GM21786 (cell line): ENCODE measurements around the gene KY.

Source experiments
- ATAC-seq: cut with Tn5 transposase; IDR thresholded peaks from one replicate; pipeline ENCODE4 v1.9.1; 2021; ENCODE audit not compliant: unreplicated experiment

The KY gene

GRCh38 chr3:134620476-134621115 lies 30.2 kb downstream of the KY start:
- ATAC-seq = no peak

- ATAC-seq = no peak
These were observed 30.9 kb downstream of the KY start for GRCh38 chr3:134619884-134620445.

DNA sequence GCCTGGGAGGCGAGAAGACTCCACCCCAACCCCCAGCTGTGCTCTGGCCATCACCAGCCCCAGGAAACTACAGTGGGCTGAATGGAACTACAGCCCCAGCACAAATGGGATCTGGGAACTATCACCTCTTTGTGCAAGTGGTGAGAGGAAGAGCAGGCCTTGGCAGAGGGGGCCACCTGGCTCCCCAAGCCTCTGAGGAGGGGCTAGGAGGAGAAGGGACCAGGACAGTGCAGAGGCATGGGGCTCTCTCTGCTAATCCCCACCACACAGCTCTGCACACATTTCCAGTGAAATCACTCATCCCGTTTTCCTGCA lies 31.6 kb downstream of the KY start:
- no peak for ATAC-seq

DNA sequence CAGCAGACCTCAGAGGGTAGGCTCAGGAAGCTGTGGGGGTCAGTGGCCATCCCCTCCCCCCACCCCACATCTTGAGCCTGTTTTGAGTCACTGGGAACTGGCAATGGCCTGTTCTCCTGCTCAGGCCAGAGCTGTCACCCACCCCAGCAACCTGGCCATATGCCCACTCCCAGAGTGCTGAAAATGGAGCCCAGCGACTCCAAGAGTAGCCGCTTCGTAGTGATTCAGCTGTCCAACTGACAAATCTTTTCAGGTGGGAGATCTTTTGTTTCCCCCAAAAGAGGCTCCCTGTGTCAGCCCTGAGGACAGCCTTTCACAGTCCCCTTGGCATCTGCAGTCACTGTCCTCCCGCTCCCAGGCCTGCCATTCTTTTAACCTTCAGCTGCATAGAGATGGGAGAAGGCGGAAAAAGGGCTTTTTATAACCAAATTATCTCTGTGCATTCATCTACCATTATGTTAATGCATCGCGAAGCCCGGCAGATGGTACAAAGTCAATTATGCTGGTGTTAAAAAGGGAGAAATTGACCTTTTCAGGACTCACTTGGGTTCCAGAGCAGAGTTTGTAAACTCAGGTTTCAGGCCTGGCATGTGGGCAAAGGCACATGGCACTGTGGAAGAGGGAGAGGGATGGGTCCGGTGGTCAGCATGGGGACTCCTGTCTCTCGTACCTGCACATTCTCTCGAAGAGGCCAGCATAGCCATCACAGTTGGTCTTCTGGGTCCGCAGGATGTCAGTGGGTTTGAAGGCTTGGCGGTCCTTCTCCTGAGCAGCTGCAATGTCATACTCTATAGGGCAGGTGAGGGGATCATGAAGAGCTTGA lies 32.1 kb downstream of the KY start:
- ATAC-seq = no peak

DNA sequence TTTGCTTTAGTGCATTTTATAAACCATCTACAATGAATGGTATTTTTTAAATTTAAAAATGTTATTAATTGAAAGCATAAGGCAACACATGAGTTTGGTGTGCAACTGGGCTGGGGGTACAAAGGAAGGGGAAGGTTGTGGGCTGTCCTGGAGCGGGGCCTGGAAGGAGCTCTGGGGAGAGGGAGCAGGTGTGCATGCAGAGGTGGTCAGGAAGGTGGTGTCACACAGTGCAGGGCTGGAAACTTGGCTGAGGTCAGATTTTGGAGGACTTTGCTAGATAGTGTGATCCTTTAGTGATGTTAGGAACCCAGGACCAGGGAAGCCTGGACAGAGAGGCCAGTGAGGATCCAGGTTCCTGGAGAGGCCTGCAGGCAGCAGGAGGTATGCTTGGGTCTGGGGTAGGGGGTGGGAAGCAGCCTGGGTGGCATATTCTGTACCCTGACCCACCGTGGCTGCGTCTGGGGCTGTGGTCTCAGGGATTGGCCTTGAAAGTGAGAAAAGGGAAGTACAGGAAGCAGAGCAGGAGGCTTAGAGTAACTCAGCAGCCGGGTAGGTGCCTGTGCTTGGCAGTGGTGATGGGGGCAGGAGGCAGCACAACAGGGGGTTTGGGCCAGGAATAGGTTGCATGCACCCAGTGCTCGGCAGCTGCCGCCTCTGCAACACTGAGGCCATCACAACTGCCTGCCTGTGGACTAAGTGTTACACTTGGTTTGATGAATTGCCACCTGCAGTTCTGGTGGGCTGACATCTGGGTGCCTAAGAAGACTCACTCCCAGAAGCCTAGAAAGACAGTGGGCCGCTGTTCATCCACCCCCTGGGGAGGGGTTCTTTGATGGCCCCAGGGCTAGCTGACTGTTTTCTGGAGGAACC lies 33.0 kb downstream of the KY start:
- no peak for ATAC-seq

- ATAC-seq = no peak
These were observed 35.1 kb downstream of the KY start for GRCh38 chr3:134615743-134616142.

- ATAC-seq = no peak
These were observed 35.9 kb downstream of the KY start for GRCh38 chr3:134614955-134615354.

GRCh38 chr3:134613006-134613520 lies 37.8 kb downstream of the KY start:
- no peak for ATAC-seq

- no peak for ATAC-seq
These were observed 39.3 kb downstream of the KY start for GRCh38 chr3:134611516-134611915.

- no peak for ATAC-seq
These were observed 40.1 kb downstream of the KY start for GRCh38 chr3:134610432-134611385.

GRCh38 chr3:134609821-134610431 lies 40.9 kb downstream of the KY start:
- ATAC-seq = no peak

DNA sequence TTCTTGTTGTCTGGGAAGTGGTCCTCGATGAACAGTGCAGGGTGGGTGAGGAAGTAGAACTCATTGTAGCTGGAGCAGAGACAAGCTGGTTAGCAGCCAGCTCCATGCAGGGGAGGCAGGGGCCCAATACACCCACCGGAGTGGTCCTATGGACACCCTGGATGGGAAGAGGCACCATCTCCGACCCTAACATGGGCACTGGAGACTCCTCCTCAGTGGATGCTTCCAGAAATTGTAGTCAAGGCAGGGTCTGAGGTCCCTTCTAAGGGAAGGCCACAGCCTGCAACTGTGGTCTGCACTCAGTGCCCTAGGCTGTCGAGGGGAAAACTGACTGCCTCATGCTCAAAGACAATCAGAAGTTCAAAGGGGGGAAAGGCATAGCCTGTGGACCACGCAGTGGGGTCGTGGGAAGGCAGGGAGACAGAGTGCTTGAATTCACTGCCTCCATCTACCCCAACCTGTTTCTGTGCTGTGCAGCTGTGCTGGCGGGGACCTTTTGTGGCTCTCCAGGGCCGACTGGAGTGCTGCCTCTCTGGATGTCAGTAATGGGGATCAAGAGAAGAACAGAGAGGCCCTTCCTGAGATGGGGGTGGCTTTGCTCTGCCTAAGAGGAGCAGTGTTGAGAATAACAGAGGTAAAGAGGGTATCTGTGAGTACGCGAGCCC lies 41.9 kb downstream of the KY start:
- ATAC-seq = no peak

GRCh38 chr3:134608023-134608770 lies 42.6 kb downstream of the KY start:
- ATAC-seq = no peak

- ATAC-seq = no peak
These were observed 43.5 kb downstream of the KY start for GRCh38 chr3:134607054-134608022.

DNA sequence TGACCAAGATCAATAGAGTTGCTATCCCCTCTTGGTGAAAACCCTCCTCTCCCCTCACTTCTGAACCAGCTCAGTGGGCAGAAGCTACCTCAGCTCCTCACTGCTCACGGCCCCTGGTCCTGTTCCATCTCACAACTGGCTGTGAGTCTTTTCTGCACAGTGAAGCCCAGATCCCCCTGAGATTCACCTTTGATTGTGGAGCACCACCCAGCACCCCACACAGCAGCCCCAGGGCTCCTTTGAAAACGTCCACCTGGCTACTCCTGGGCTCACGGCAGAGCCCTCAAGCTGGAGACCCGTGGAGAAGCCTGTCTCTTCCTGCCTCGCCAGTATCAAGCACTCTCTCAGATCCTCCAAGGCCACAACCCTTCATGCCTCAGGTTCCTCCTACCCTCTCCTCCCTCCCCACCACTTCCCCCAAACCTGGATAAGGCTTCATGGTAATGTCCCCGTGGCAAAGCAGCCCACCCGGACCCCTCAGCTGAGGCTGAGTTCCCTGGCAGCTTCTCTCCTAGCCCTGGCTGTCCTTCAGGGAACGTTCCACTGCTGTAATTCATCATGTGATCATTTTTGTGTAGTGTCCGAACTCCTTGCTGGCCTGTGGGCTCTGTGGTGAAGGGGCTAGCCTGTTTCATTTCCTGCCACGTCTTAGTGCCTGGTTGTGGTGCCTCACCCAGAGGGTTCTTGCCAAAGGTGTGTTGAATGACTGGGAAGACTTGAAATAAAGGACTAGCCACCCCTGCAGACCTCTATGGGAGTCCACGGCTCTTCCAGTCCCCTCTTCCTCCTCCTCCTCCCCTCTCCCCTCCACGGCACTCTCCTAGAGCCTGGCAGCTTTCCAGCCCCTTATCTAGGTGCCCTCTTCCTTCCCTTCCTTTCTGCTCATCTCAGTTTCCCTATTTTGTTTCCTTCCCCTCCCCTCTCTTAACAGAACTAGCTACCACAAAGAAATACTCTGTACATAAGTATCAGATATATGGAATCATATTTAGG lies 44.5 kb downstream of the KY start:
- no peak for ATAC-seq

- ATAC-seq = no peak
These were observed 45.3 kb downstream of the KY start for GRCh38 chr3:134605556-134605955.
